HepG2 (cell line): Measurements from ENCODE around the gene CXCR4. TPM values are rescaled to one million over a fixed set of nuclear protein-coding genes. Genes with fewer than 3 reads are reported as not detected.

Experiments used
- AFF4 ChIP-seq: sonication (generic); formaldehyde crosslinking; IDR thresholded peaks from 2 replicates; pipeline ENCODE4 v1.4.0; 2020; ENCODE audit warnings: missing genetic modification reagents
- E2F1 ChIP-seq: sonication (generic); formaldehyde crosslinking; IDR thresholded peaks from 2 replicates; pipeline ENCODE4 v1.5.0; 2020; ENCODE audit warnings: missing genetic modification reagents
- HDAC6 ChIP-seq: fragments of 200-600 bp; sonication (generic); IDR thresholded peaks from 2 replicates; pipeline ENCODE4 v1.7.0; 2017; ENCODE audit warnings: mild to moderate bottlenecking, antibody characterized with exemption, low read length, low read depth
- HOXA7 ChIP-seq: sonication (generic); formaldehyde crosslinking; IDR thresholded peaks from 2 replicates; pipeline ENCODE4 v1.8.1; 2022; ENCODE audit warnings: mild to moderate bottlenecking, missing genetic modification reagents, moderate library complexity
- SIN3B ChIP-seq: fragments of 150-350 bp; IDR thresholded peaks from 2 replicates; pipeline ENCODE4 v1.6.1; 2014; ENCODE audit warnings: low read length
- THYN1 ChIP-seq: sonication (generic); formaldehyde crosslinking; IDR thresholded peaks from 2 replicates; pipeline ENCODE4 v1.8.1; 2023; ENCODE audit warnings: low read depth, mild to moderate bottlenecking, moderate library complexity, missing genetic modification reagents, borderline replicate concordance
- TIGD3 ChIP-seq: sonication (generic); formaldehyde crosslinking; IDR thresholded peaks from 2 replicates; pipeline ENCODE4 v1.5.1; 2020; ENCODE audit warnings: mild to moderate bottlenecking, missing genetic modification reagents, borderline replicate concordance
- ZFP1 ChIP-seq: IDR thresholded peaks from 2 replicates; pipeline ENCODE4 v1.6.1; 2016
- ZNF225 ChIP-seq: sonication (generic); formaldehyde crosslinking; IDR thresholded peaks from 2 replicates; pipeline ENCODE4 v1.4.0; 2020; ENCODE audit warnings: mild to moderate bottlenecking, missing genetic modification reagents
- ZNF331 ChIP-seq: sonication (generic); formaldehyde crosslinking; IDR thresholded peaks from 2 replicates; pipeline ENCODE4 v1.4.0; 2020; ENCODE audit warnings: missing genetic modification reagents
- ZNF407 ChIP-seq: sonication (generic); formaldehyde crosslinking; IDR thresholded peaks from one replicate; pipeline ENCODE4 v1.5.1; 2020; ENCODE audit warnings: mild to moderate bottlenecking, missing genetic modification reagents; ENCODE audit errors: not compliant biosample characterization
- ZNF761 ChIP-seq: sonication (generic); formaldehyde crosslinking; conservative IDR thresholded peaks from 2 replicates; pipeline ENCODE4 v1.4.0; 2020; ENCODE audit warnings: mild to moderate bottlenecking, missing genetic modification reagents
- ZNF772 ChIP-seq: sonication (generic); formaldehyde crosslinking; IDR thresholded peaks from 2 replicates; pipeline ENCODE4 v1.5.0; 2020; ENCODE audit warnings: mild to moderate bottlenecking, missing genetic modification reagents
- ZNF839 ChIP-seq: sonication (generic); formaldehyde crosslinking; IDR thresholded peaks from 2 replicates; pipeline ENCODE4 v1.4.0; 2020; ENCODE audit warnings: missing genetic modification reagents, mild to moderate bottlenecking, borderline replicate concordance
- polyA plus RNA-seq, 8 experiments: library from polyadenylated mRNA; depleted of rRNA in 3 of 8; stranded (reverse) in 7 of 8; unstranded in 1 of 8; fragments of >200 nt; fragmentation: Illumina TruSeq in 4 of 8; extraction: Trizol in 4 of 8; gene quantifications; 2 replicates each; pipeline versions ENCODE4 v1.2.1 to v1.2.3, GENCODE V29; 2011 to 2016; ENCODE audit warnings: low read depth in 4 of 8, missing spikeins in 1 of 8, mixed read lengths in 1 of 8; ENCODE audit not compliant: insufficient read depth in 1 of 8
- total RNA-seq, 5 experiments: library from RNA; depleted of rRNA; stranded (reverse); fragments of >200 nt; fragmentation: Illumina TruSeq; extraction: Trizol; gene quantifications; 2 replicates each; pipeline ENCODE4 v1.2.3, GENCODE V29; 2016; ENCODE audit warnings: low read depth in 1 of 5

The CXCR4 gene
- total and polyA plus RNA-seq, 2 of the 13 experiments (the other 11 are each of a cell fraction or from before 2014, with no cell fraction given), result 0.34 to 0.55 TPM

- TF ChIP-seq ZNF407 (CRISPR knock-in tag) (peak; percentile 23), ZNF772 (CRISPR knock-in tag) (no peak), SIN3B (no peak), AFF4 (CRISPR knock-in tag) (no peak), ZNF839 (CRISPR knock-in tag) (no peak), E2F1 (CRISPR knock-in tag) (no peak), TIGD3 (no peak), ZNF761 (CRISPR knock-in tag) (no peak), THYN1 (CRISPR knock-in tag) (no peak), ZNF225 (CRISPR knock-in tag) (0 out of 2 replicates have a peak, but pooled peaks have one; percentile 29), ZFP1 (CRISPR knock-in tag) (no peak), HDAC6 (no peak), ZNF331 (CRISPR knock-in tag) (no peak), HOXA7 (no peak)
Observed at GRCh38 chr2:136117391-136117841, 533 bp downstream of the CXCR4 start (continued).
